Stimulated activated CD8-positive, alpha-beta memory T cell treated with anti-CD3 and anti-CD28 coated beads, Interleukin-15, amount 100 ng/mL, for 48 hours (primary cell): Measurements from ENCODE around the gene DNAH7.

ENCODE experiments used
- DNase-seq, 2 donors: peaks; one replicate each; pipeline ENCODE4 v3.0.0-alpha.2; 2020; ENCODE audit warnings: low read depth in 2 of 2

DNAH7 gene

DNA sequence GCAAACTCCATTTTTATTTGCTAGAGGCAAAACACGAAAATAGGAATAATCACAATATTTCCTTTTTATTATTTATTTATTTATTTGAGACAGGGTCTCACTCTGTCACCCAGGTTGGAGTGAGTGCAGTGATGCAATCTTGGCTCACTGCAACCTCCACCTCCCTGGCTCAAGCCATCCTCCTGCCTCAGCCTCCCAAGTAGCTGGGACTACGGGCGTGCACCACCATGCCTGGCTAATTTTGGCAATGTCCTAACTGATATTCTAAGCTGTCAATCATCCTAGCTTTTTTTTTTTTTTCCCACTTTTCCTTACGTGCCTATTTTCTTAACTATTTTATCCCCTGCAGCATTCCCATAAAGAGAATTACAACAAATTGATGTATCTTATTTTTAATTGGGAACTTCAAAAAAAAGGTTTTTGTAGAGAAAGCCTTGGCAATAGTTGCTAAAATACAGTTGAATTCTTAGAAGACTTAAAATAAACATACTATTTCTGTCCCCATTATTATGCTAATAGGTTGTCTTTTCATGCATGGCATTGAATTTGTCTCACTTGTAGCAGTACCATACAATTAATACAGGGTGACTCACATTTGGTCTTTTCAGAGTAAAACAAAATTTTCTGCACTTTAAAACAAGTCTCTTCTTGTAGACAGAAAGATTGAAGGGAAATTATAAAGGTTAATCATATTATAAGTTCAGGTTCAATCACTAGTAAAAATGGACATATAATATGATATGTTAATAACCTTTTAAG, 258.1 kb downstream of the DNAH7 start:
- DNase-seq = no peak

DNA sequence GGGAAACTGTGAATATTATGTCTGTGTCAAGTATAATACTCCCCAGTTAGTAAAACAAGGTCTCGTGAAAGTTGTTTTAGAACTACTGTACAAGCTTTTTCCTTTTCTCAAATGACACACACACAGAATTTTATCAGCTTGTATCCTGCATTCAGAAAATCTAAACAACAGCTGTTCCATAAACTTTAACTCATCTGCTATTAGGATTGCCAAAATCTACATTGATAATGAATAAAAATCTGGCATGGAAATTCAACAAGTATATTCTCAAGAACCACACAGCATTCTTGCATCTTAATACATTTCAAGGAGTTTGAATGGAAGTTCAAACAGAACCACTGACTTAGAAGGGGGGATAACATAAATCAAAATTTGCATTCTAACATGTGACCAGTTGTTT, 260.4 kb downstream of the DNAH7 start:
- no peak for DNase-seq

DNA sequence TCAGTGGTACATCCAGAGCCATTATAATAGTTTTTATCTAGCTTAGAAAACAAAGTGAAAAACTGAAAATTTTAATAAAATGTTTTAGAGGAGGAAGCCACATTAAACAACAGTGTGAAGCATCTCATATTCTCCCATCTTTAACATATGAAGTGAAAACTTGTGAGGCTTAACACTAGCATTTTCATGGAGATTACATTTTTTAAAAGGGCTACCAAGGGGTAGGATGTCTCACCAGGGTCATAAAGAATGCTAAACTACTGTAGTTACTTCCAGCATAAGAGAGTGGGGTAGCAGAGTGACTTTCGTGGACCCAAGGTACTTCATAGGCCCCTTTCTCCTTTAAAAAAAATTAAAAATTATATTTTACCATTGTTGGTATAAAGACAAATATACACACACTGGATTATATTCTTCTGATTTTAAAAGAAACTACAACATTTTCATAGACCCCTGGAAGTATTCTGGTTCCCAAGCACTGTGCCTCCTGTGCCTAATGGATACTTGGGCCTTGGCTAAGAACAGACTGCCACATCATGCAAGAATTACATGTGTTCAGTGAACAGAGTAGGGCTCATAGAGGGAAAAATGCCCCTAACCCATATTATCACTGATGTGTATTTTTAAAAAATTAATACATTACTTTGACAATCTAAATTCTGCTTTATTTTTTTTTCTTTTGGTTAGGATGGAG, 263.2 kb downstream of the DNAH7 start:
- no peak for DNase-seq

DNA sequence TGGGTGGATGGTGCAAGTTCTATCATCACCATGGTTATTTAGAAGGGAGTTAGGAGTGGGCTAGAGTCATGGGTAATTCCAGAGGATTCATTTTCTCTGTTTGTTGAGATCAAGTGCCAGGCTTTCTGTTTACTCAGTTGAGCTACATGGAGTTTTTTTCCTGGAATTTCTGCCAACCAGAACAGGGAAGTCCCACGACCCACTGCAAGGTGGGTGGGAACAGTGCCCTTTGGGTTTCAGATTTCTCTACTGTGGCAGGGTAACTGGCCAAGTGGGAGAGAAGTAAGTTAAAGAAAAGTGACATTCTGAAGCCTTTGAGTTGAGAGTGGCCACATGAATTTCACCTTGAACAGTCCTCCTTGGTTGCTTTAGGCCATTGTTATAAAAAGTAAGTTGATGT, 272.8 kb downstream of the DNAH7 start:
- no peak for DNase-seq

DNA sequence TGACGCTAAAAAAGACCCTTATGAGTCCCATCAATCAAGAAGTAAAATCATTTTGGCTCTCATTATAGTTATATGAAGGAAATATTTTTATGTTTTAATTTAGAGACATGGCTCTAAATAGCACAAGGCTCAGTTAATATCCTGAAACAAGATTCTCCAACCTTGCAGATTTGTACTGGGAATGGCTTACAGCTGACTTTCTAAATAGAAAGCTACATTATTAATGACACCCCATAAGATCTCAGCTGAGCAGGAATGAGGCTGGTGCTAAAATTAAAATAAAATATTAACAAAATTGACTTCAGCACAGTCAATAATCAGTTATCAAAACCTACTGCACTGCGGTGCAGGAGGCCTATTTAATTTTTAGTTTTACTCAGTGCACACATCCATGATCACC, 274.8 kb downstream of the DNAH7 start:
- DNase-seq = no peak

DNA sequence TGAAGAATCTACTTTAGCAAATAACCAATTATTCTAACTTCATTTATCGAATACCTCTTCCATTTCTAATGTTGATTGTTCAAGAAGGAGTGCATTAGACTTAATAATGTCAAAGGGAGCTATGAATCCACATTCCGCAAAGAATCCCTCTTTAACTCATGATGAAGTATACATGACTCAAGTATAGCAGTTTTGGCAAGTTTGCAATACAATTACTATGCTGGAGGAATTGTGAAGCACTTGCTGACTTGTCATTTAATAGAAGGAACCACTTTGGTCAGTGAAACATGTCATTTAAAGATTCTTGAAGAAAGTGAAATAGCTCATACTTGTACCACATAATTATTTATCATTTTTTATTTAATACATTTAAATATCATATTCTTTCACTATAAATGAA, 286.5 kb downstream of the DNAH7 start:
- no peak for DNase-seq

DNA sequence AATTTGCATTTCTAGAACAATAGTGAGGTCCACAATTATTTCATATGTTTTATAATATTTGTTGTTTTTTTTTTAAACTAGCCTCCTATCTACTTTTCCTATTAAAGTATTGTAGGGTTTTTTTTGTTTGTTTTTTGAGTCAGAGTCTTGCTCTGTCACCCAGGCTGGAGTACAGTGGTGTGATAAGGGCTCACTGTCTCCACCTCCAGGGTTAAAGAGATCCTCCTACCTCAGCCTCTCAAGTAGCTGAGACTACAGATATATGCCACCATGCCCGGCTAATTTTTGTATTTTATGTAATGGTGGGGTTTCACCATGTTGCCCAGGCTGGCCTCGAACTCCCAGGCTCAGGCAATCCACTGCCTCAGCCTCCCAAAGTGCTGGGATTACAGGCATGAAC, 289.1 kb downstream of the DNAH7 start:
- no peak for DNase-seq

DNA sequence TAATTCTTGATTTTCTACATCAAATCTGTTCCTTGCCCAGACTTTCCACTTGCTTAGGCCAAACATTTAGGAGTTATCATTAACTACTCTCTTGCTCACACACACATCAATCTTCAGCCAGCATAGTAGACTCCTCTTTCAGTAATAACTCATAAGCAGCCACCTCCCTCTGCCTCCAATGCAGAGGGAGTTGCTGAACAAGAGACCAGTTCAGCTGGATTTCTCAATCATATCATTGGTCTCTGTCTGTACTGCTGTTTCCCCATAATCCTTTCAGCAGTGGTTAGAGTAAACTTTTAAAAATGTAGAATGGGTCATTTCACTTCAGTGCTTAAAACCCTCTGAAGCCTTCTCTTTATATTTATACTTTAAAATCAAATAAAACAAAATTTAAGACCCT, 298.7 kb downstream of the DNAH7 start:
- no peak for DNase-seq

DNA sequence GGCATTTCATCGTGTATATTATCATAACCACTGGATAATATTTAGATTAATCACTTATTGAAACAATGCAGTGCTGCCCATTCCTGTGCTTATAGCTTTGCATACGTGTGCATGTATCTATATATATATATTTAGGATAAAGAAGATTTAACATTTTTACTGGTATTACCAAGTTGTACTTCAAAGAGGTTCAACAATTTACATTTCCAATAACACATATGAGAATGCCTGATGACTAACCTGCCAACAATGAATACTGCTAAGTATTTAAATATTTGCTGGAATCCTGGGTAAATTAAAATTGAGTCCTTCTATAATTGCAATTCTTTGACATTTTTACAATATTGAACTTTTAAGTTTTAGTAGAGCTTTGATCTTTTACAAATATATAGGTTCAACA, 300.2 kb downstream of the DNAH7 start:
- DNase-seq = no peak

DNA sequence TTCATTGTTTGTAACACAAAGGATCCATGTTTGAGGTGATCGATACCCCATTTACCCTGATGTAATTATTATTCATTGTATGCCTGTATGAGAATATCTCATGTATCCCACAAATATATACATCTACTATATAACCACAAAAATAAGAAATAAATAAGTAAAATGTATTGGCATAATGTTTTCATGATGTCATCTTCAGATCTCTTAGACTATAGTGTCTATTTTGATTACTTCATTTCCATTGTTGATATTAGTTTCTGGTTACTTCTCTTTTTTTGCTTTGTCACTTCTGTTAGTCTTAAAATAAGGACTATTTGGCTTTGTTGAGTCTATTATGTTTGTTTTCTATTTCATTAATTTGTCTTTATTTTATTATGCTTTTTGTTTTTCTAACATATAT, 301.9 kb downstream of the DNAH7 start:
- no peak for DNase-seq

DNA sequence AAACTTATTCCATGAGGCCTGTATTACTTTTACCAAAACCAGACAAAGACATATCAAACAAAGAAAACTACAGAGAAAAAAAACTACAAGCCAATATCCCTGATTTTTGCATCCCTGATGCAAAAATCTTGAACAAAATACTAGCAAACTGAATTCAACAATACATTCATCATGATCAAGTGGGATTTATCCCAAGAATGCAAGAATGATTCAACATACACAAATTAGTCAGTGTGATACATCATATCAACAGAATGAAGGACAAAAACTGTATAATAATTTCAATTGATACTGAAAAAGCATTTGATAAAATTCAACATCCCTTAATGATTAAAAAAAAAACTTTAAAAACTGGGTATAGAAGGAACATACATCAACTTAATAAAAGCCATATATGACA, 304.8 kb downstream of the DNAH7 start:
- no peak for DNase-seq

DNA sequence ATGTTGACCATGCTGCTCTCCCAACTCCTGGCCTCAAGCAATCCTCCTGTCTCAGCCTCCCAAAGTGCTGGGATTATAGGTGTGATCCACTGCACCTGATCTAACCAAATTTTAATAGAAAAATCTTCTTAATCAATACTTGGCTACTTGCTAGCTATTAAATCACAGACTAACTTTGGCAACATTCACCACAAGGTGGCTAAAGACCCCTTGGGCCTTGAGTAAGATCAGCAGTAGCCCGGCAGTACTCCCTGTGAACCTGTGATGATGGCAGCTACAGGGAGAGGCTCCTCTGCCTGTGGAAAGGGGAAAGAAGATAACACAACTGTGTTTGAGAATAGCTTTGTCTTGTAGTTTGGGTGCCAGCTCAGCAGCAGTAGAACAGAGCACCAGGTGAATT, 308.8 kb downstream of the DNAH7 start:
- no peak for DNase-seq

DNA sequence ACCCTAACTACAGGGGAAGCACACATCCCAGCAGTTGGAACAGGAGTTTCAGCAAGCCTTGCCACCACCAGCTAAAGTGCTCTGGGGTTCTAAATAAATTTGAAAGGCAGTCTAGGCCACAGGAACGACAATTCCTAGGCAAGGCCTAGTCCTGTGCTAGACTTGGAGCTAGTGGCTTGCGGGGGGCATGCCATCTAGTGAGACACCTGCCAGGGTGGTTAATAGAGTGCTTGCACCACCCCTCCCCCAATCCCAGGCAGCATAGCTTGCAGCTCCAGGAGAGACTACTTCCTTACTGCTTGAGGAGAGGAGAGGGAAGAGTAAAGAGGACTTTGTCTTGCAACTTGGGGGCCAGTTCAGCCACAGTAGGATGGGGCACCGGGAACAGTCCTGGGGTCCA, 309.8 kb downstream of the DNAH7 start:
- DNase-seq = no peak

DNA sequence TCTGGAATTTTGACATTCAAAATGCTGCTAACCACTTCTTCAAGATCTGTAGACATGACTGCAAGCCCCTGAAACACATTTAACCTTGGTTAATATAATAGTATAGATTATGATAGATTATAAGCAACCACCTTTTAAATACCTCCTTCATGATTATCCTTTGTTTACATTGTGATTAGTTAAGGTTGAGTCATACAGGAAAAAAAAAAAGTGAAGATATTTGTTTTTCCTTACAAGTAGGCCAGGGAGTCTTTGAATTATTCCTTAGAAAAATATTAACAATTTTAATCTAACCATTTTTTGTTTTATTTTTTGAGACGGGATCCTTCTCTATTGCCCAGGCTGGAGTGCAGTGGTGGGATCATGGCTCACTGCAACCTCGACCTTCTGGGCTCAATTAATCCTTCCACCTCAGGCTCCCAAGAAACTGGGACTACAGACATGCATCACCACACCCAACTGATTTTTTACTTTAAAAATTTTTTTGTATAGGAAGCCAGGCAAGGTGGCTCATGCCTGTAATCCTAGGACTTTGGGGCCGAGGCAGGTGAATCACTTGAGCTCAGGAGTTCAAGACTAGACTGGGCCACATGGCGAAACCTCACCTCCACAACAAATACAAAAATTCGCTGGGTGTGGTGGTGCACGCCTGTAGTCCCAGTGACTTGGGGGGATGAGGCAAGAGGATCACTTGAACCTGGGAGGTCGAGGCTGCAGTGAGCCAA, 312.3 kb downstream of the DNAH7 start:
- DNase-seq = no peak

DNA sequence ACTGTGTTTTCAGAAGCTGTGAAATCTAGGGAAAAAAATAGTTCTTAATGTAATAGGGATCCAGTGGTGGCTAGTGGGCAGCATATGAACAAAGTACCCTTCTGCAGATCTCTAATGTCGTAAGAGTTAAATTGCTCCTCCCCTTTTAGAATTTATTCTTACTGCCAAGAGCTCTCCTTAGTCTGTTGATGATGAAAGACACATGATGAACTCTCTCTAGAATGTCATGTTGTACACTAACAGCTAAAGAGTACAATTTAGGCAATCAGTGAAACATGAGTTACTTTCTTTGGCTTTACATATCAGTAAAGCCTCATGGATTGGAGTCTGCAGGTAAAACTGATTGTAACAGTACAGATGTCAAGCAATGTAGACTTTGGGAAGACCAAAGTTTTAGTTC, 327.4 kb downstream of the DNAH7 start:
- no peak for DNase-seq

DNA sequence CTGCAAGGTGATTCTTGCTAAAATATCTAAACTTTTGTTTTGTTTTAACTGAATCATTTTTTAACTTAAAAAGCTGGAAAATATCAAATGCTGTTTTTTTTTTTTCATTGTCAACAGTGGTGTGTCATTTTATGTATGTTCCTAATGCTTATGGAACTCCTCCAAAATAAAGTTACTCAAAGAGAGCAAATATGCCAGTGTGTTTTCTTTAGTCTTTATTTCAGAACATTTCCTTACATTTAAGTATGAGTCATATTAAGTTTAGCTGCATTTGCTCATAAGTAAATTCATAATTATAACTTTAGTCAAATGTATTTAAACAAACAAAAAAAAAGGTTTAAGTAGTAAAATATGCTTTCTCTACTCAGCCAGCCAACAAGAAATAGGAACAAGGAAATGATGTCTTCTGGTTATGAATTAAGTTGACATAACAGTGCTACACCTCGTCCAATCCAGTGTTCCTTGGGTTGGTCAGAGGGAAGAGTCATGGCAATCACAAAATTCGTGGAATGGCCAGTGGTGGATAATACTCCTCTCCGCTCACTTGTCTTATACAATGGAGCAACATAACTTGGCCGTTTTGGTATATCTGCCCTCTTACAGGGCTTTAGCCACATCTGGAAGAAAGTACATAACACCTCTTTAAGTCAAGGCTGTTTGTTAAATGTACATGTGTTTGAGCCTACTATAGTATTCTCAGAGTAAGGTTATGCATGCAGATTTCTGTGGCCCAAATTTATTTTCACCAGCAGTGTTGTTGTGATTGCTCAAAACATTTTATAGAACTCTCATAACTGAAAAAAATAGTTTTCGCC, 330.9 kb downstream of the DNAH7 start:
- no peak for DNase-seq

DNA sequence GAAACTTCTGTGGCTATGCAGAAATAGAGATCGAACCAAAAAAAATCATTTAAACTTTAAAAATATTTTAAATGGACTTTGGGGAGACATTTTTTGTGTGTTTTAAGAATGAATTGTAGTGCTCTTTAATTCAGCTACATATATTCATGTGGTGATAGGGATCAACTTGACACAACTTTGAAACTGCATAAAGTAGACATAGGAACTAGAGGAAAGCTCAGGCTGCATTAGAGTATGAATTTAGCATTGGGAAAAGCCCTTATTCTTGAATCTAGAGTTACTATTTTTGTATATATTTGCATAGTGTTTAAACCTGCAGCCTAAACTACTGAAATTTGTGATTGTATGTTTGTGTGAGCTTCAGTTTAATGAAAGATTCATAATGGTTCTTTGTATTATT, 333.3 kb downstream of the DNAH7 start:
- no peak for DNase-seq

DNA sequence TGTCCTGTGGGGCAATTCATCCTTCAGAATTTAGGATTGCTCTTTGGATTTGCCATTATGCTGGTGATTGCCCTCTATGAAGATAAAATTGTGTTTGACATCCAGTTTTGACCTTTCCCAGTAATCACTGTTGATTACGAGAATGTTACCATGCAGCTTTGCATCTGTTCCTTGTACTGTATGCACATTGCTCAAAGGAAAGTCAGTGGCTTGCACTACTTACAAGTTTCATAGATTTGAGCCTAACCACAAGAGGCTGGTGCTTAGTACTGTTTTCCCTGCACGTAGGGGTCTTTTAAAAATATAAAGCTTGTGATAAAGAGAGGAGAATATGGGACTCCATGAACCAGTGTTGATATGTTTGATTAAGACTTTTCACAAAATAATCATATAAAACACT, 333.7 kb downstream of the DNAH7 start:
- DNase-seq = no peak

DNA sequence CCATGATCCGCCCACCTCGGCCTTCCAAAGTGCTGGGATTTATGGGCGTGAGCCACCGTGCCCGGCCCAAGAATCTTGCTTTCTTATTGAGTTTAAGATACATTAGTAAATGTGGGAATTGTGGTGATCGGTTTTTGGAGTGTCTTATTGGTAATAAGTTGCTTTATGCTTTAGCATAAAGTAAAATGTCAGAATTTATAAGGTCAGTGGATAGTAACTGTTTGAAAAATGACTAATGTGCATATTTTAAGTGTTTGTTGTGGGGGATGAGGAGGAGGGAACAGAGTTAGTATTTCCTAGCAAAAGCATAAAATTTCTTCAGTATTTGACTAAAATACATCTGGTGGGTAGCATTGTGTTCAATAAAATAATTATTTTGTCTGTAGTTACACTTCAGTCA, 334.2 kb downstream of the DNAH7 start:
- no peak for DNase-seq

DNA sequence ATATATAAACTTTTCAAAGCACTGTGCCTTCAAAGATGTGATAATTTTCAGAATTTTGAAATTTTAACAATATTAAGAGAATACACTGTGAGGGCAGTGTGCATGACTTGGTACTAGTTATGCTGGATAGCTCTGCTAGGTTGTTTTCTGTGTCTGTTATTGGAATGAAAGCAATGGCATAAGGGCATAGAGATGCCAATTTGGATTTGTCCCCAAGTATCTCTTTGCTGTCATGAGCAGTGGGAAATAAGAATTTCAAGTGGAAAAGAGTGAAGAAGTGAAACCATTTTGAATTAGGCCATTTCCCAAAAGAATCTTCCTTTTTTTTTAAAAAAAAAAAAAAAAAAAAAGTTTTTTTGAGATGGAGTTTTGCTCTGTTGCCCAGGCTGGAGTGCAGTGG, 334.8 kb downstream of the DNAH7 start:
- DNase-seq = no peak

DNA sequence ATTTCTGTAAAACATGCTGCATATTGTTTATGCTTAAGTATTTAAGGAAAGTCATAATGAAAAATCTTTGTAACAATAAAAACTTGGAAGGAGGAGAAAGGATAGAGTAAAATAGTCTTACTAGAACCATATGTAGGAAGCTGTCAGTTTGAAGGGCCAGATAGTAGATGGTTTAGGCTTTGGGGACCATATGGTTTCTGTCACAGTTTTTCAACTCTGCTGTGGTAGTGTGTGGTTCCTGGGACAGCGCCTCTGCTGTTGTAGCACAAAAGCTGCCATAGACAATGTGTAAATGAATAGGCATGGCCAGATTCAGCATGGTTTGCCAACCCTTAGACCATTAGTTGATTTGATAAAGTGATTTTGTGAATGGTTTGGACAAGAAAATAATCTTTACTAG, 336.1 kb downstream of the DNAH7 start:
- DNase-seq = no peak

DNA sequence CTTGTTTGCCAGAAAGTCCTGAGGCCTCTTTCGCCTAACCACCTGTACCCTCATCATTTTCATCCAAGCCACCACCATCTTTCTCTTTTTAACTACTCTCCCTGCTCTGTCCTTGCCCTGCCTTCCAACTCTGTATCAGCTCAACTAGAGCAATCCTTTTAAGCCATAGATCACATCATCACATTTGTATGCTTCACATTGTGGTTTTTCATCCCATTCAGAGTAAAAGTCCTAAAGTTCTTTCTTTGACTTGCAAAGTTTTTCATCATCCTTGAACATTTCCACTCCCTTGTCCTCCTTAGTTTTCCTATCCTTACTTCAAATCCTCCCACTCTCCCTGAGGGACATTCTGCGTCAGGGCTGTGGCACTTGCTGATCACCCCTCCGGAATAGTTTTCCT, 337.7 kb downstream of the DNAH7 start:
- no peak for DNase-seq
